ENCODE results near the gene RBBP4.

- TF ChIP-seq CTCF (conservative IDR thresholded peaks at IDR 0.05; ENCODE audit: low read length) (no peak), EZH2phosphoT487 (IDR thresholded peaks at IDR 0.05; ENCODE audit: borderline replicate concordance) (no peak)
Observed at GRCh38 chr1:32622806-32623681, 28.0 kb upstream of the RBBP4 start.

Data from Loucy (cell line).